ENCODE results near the gene ARHGAP25.

DNA sequence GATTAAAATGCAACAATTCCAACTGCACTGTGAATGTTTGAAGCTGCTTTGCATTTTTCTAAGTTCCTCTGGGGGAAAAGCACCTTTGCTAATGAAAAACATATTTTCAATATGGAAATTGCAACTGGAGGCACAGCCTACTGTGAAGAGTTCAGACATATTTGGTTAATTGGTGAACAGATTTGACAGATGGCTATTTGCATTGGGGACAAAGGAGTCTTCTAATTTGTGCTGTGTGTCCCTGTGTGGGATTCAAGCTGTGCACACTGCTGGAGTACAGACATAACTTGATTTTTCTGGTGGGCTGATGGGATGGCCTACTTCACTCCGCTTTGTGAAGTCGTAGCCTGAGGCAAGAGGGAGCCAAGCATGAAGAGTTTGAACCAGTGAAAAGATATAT, 40.7 kb upstream of the ARHGAP25 start:
- TF ChIP-seq CTCF (IDR thresholded peaks at IDR 0.05) (no peak), POLR2A (IDR thresholded peaks at IDR 0.05) (no peak)

Data from upper lobe of left lung (tissue), 4 donors.